VCaP (cell line): ENCODE results near the gene MARCHF3.
"Not testable (repeated sequence)": the region's sequence is repeated elsewhere in the genome, so short reads cannot be mapped to it uniquely, and the experiment has no call there.

Experiments used
- H3K27ac ChIP-seq: fragments of 450-650 bp; 2 replicates; pipeline ENCODE4 v1.5.1; 2017
- CTCF ChIP-seq: fragments of 450-650 bp; conservative IDR thresholded peaks from 2 replicates; pipeline ENCODE4 v1.5.1; 2017; ENCODE audit warnings: mild to moderate bottlenecking, moderate library complexity

MARCHF3 gene

GRCh38 chr5:126947146-126948010, 83.0 kb downstream of the MARCHF3 start:
- no peak for TF ChIP-seq CTCF

GRCh38 chr5:126942908-126943307, 87.5 kb downstream of the MARCHF3 start:
- H3K27ac ChIP-seq: not testable (repeated sequence)

More at GRCh38 chr5:126947146-126948010, 83.0 kb downstream of the MARCHF3 start:
- H3K27ac ChIP-seq: no peak overlapping the region

GRCh38 chr5:126941403-126941802, 89.0 kb downstream of the MARCHF3 start:
- no peak for TF ChIP-seq CTCF
- no peak overlapping the region for H3K27ac ChIP-seq

- TF ChIP-seq CTCF: no peak
These were observed 90.5 kb downstream of the MARCHF3 start for GRCh38 chr5:126939887-126940286.

GRCh38 chr5:126938466-126938865, 91.9 kb downstream of the MARCHF3 start:
- no peak overlapping the region for H3K27ac ChIP-seq
- TF ChIP-seq CTCF: no peak

More at GRCh38 chr5:126939887-126940286, 90.5 kb downstream of the MARCHF3 start:
- H3K27ac ChIP-seq: no peak overlapping the region

- TF ChIP-seq CTCF: no peak
- no peak overlapping the region for H3K27ac ChIP-seq
These were observed 92.6 kb downstream of the MARCHF3 start for GRCh38 chr5:126937771-126938170.

GRCh38 chr5:126936775-126937418, 93.5 kb downstream of the MARCHF3 start:
- TF ChIP-seq CTCF: no peak
- no peak overlapping the region for H3K27ac ChIP-seq
